ENCODE data around the gene LRRC8B. TPM values are rescaled to one million over a fixed set of nuclear protein-coding genes. Genes with fewer than 3 reads are reported as not detected.
A peak's percentile ranks its signal among the peaks of the same experiment; 100 is the strongest.
"Not testable (repeated sequence)": the region's sequence is repeated elsewhere in the genome, so short reads cannot be mapped to it uniquely, and the experiment has no call there.

The LRRC8B gene
- total RNA-seq, 4 donors from 2014 or later: 27.1 to 48.0 (median 35.1) TPM

- no peak overlapping the region for H3K4me3 ChIP-seq
Measured at GRCh38 chr1:89512996-89513720, 11.5 kb upstream of the LRRC8B start.

GRCh38 chr1:89516055-89516454 lies 8.6 kb upstream of the LRRC8B start:
- no peak for TF ChIP-seq EP300 (IDR thresholded peaks at IDR 0.05)
- TF ChIP-seq CTCF (IDR thresholded peaks at IDR 0.05): no peak
- TF ChIP-seq POLR2A (IDR thresholded peaks at IDR 0.05): no peak
- Histone ChIP-seq H3K27ac (no peak overlapping the region), H3K9me3 (no peaks in the 10 kb centered on the region), H3K36me3 (no peaks in the 10 kb centered on the region), H3K4me3 (no peak overlapping the region), H3K4me1 (peaks cover 0 to 22% (median 5%) of the 10 kb centered on the region in 4 donors), H3K27me3 (no peaks in the 10 kb centered on the region)
- DNase-seq (ENCODE audit: low spot score in 2 of 2): no peak
- WGBS, 2 donors: 78 to 86% methylated on average over 4 of the region's 4 CpGs

More at GRCh38 chr1:89512996-89513720, 11.5 kb upstream of the LRRC8B start:
- Histone ChIP-seq H3K9me3 (peaks cover 0 to 2% (median 0%) of the 10 kb centered on the region in 4 donors), H3K4me1 (peaks cover 0 to 8% (median 2%) of the 10 kb centered on the region in 4 donors), H3K27me3 (no peaks in the 10 kb centered on the region), H3K27ac (no peak overlapping the region), H3K36me3 (no peaks in the 10 kb centered on the region)
- 63 to 95% methylated on average over 1 of the region's 1 CpG for WGBS, 2 donors
- no peak for TF ChIP-seq CTCF (IDR thresholded peaks at IDR 0.05)
- TF ChIP-seq POLR2A (IDR thresholded peaks at IDR 0.05): no peak
- TF ChIP-seq EP300 (IDR thresholded peaks at IDR 0.05): no peak
- no peak for DNase-seq (ENCODE audit: low spot score in 2 of 2)

- peak in 1 of 2 donors; percentile 21 for TF ChIP-seq EP300 (IDR thresholded peaks at IDR 0.05)
- no peak for TF ChIP-seq POLR2A (IDR thresholded peaks at IDR 0.05)
- DNase-seq (ENCODE audit: low spot score in 2 of 2): no peak
- WGBS, 2 donors: 35 to 49% methylated on average over 3 of the region's 3 CpGs
- Histone ChIP-seq H3K9me3 (no peaks in the 10 kb centered on the region), H3K36me3 (no peaks in the 10 kb centered on the region), H3K4me3 (no peak overlapping the region), H3K27me3 (no peaks in the 10 kb centered on the region), H3K27ac (peak overlapping the region in 2 of 4 donors; percentile 50 to 60), H3K4me1 (peaks cover 0 to 25% (median 3%) of the 10 kb centered on the region in 4 donors)
Measured at GRCh38 chr1:89518221-89518631, 6.4 kb upstream of the LRRC8B start.

GRCh38 chr1:89519779-89520358 lies 4.8 kb upstream of the LRRC8B start:
- DNase-seq (ENCODE audit: low spot score in 2 of 2): peak in 1 of 2 donors; percentile 34
- H3K27ac ChIP-seq: peak overlapping the region in 1 of 4 donors; percentile 34
- H3K4me3 ChIP-seq: no peak overlapping the region
- WGBS, 2 donors: 97 to 98% methylated on average over 1 of the region's 1 CpG
- peak in 4 of 5 experiments; percentile 33 to 57 (median 40) for TF ChIP-seq CTCF (IDR thresholded peaks at IDR 0.05)
- no peak for TF ChIP-seq POLR2A (IDR thresholded peaks at IDR 0.05)
- H3K9me3 ChIP-seq: no peaks in the 10 kb centered on the region
- peaks cover 0 to 35% (median 3%) of the 10 kb centered on the region in 4 donors for H3K4me1 ChIP-seq
- H3K27me3 ChIP-seq: no peaks in the 10 kb centered on the region
- H3K36me3 ChIP-seq: no peaks in the 10 kb centered on the region

- 94 to 96% methylated on average over 5 to 6 of the region's 6 CpGs for WGBS, 2 donors
- not testable (repeated sequence) for H3K4me3 ChIP-seq; H3K9me3 ChIP-seq; H3K36me3 ChIP-seq; H3K27ac ChIP-seq; DNase-seq (ENCODE audit: low spot score in 2 of 2); H3K27me3 ChIP-seq
- H3K4me1 ChIP-seq: peaks cover 0 to 40% (median 3%) of the 10 kb centered on the region in 4 donors
Measured at GRCh38 chr1:89521977-89522376, 2.7 kb upstream of the LRRC8B start.
